Breast epithelium (tissue), 4 donors: ENCODE measurements around the gene GYS1. TPM values are rescaled to one million over a fixed set of nuclear protein-coding genes. Genes with fewer than 3 reads are reported as not detected.

ENCODE experiments used
- DNase-seq, 2 donors: peaks; one replicate each; pipeline ENCODE4 v3.0.0-alpha.2; 2019; ENCODE audit warnings: low spot score in 2 of 2
- H3K27ac ChIP-seq, 2 donors: fragments of 200-600 bp; sonication (generic) in 1 of 2; one replicate each; pipeline ENCODE4 v1.5.1; 2016 to 2019; ENCODE audit warnings: mild to moderate bottlenecking in 1 of 2
- H3K27me3 ChIP-seq, 2 donors: fragments of 200-600 bp; sonication (generic) in 1 of 2; one replicate each; pipeline versions ENCODE4 v1.5.1 to v1.6.0; 2017 to 2019; ENCODE audit warnings: control low read depth in 1 of 2, mild to moderate bottlenecking in 1 of 2
- H3K36me3 ChIP-seq: fragments of 200-600 bp; one replicate; pipeline ENCODE4 v1.5.1; 2019
- H3K4me1 ChIP-seq, 2 donors: fragments of 200-600 bp; sonication (generic); one replicate each; pipeline ENCODE4 v1.5.1; 2016 to 2019; ENCODE audit warnings: control low read depth in 1 of 2
- H3K4me3 ChIP-seq, 3 donors: fragments of 200-600 bp; sonication (generic); 1 replicate in 2 of 3; 2 replicates in 1 of 3; pipeline ENCODE4 v1.5.1; 2016 to 2019; ENCODE audit warnings: mild to moderate bottlenecking in 3 of 3, moderate library complexity in 2 of 3
- H3K9me3 ChIP-seq, 2 donors: fragments of 200-600 bp; sonication (generic) in 1 of 2; one replicate each; pipeline ENCODE4 v1.5.1; 2016 to 2019; ENCODE audit warnings: control low read depth in 1 of 2
- POLR2A ChIP-seq: fragments of 450-650 bp; IDR thresholded peaks from one replicate; pipeline ENCODE4 v1.6.1; 2016; ENCODE audit warnings: antibody characterized with exemption, mild to moderate bottlenecking, moderate library complexity
- POLR2AphosphoS5 ChIP-seq, 3 donors: sonication (generic); formaldehyde crosslinking; IDR thresholded peaks; one replicate each; pipeline ENCODE4 v1.6.1; 2017; ENCODE audit warnings: antibody characterized with exemption in 3 of 3
- intact Hi-C: fragments of 100-400 bp; cut with DNase I; formaldehyde crosslinking; loops from one replicate; pipeline ENCODE4 v1.15.1; 2023; ENCODE audit warnings: low total_unique reads
- total RNA-seq, 3 donors: library from RNA; depleted of rRNA; stranded (reverse); fragments of >200 nt; gene quantifications; one replicate each; pipeline ENCODE4 v1.1.0, GENCODE V29; 2016
- TF ChIP-seq, protein P1 (sequence below), 3 donors: fragments of 450-650 bp; IDR thresholded peaks; one replicate each; pipeline ENCODE4 v1.5.1; 2016 to 2017; ENCODE audit warnings: antibody characterized with exemption in 3 of 3, mild to moderate bottlenecking in 3 of 3, moderate library complexity in 3 of 3

The GYS1 gene
- total RNA-seq, 3 donors from 2014 or later, result 24.0 to 26.4 (median 24.6) TPM

- H3K27ac ChIP-seq, result no peak overlapping the region
- TF ChIP-seq, protein P1, sequence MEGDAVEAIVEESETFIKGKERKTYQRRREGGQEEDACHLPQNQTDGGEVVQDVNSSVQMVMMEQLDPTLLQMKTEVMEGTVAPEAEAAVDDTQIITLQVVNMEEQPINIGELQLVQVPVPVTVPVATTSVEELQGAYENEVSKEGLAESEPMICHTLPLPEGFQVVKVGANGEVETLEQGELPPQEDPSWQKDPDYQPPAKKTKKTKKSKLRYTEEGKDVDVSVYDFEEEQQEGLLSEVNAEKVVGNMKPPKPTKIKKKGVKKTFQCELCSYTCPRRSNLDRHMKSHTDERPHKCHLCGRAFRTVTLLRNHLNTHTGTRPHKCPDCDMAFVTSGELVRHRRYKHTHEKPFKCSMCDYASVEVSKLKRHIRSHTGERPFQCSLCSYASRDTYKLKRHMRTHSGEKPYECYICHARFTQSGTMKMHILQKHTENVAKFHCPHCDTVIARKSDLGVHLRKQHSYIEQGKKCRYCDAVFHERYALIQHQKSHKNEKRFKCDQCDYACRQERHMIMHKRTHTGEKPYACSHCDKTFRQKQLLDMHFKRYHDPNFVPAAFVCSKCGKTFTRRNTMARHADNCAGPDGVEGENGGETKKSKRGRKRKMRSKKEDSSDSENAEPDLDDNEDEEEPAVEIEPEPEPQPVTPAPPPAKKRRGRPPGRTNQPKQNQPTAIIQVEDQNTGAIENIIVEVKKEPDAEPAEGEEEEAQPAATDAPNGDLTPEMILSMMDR (IDR thresholded peaks at IDR 0.05), result no peak
- no peak for TF ChIP-seq POLR2AphosphoS5 (IDR thresholded peaks at IDR 0.05)
- no peak for TF ChIP-seq POLR2A
- H3K4me1 ChIP-seq, result peaks cover 0 to 3% of the 10 kb centered on the region in 2 donors
- no peak overlapping the region for H3K4me3 ChIP-seq
- H3K9me3 ChIP-seq, result no peaks in the 10 kb centered on the region
- no peaks in the 10 kb centered on the region for H3K36me3 ChIP-seq
- intact Hi-C loops, result no loop called here
- no peak for DNase-seq
- H3K27me3 ChIP-seq, result no peaks in the 10 kb centered on the region
These were observed 7.4 kb downstream of the GYS1 start for GRCh38 chr19:48985711-48986110.

GRCh38 chr19:48982280-48982679, 10.8 kb downstream of the GYS1 start:
- intact Hi-C loops, result no loop called here
- Histone ChIP-seq H3K9me3 (no peaks in the 10 kb centered on the region), H3K27me3 (no peaks in the 10 kb centered on the region), H3K4me1 (no peaks in the 10 kb centered on the region), H3K36me3 (no peaks in the 10 kb centered on the region), H3K4me3 (no peak overlapping the region), H3K27ac (no peak overlapping the region)
- TF ChIP-seq, protein P1 (IDR thresholded peaks at IDR 0.05), result no peak
- TF ChIP-seq POLR2A, result no peak
- no peak for TF ChIP-seq POLR2AphosphoS5 (IDR thresholded peaks at IDR 0.05)
- no peak for DNase-seq

- Histone ChIP-seq H3K27me3 (no peaks in the 10 kb centered on the region), H3K9me3 (no peaks in the 10 kb centered on the region), H3K4me3 (no peak overlapping the region), H3K27ac (no peak overlapping the region), H3K36me3 (no peaks in the 10 kb centered on the region), H3K4me1 (no peaks in the 10 kb centered on the region)
- intact Hi-C loops, result no loop called here
- DNase-seq, result no peak
- no peak for TF ChIP-seq POLR2AphosphoS5 (IDR thresholded peaks at IDR 0.05)
- TF ChIP-seq, protein P1 (IDR thresholded peaks at IDR 0.05), result no peak
- no peak for TF ChIP-seq POLR2A
These were observed 16.0 kb downstream of the GYS1 start for GRCh38 chr19:48977061-48977460.

GRCh38 chr19:48975947-48976847, 16.9 kb downstream of the GYS1 start:
- intact Hi-C loops, result no loop called here
- Histone ChIP-seq H3K27me3 (no peaks in the 10 kb centered on the region), H3K9me3 (no peaks in the 10 kb centered on the region), H3K36me3 (no peaks in the 10 kb centered on the region), H3K27ac (no peak overlapping the region), H3K4me3 (no peak overlapping the region), H3K4me1 (no peaks in the 10 kb centered on the region)
- no peak for DNase-seq
- TF ChIP-seq POLR2A, result no peak
- TF ChIP-seq POLR2AphosphoS5 (IDR thresholded peaks at IDR 0.05), result no peak
- TF ChIP-seq, protein P1 (IDR thresholded peaks at IDR 0.05), result no peak

GRCh38 chr19:48970923-48971395, 22.1 kb downstream of the GYS1 start:
- H3K36me3 ChIP-seq, result no peaks in the 10 kb centered on the region
- H3K4me3 ChIP-seq, result no peak overlapping the region
- H3K27me3 ChIP-seq, result no peaks in the 10 kb centered on the region
- peaks cover 0 to 14% of the 10 kb centered on the region in 2 donors for H3K4me1 ChIP-seq
- intact Hi-C loops, result no loop called here
- H3K27ac ChIP-seq, result peak overlapping the region in 1 of 2 donors; percentile 19
- no peaks in the 10 kb centered on the region for H3K9me3 ChIP-seq
- no peak for DNase-seq
- TF ChIP-seq, protein P1 (IDR thresholded peaks at IDR 0.05), result peak; percentile 64 to 79 (median 67)
- TF ChIP-seq POLR2A, result no peak
